Activated CD4-positive, alpha-beta T cell treated with anti-CD3 and anti-CD28 coated beads for 24 hours (primary cell): ENCODE measurements around the gene TRAF1.
A peak's percentile ranks its signal among the peaks of the same experiment; 100 is the strongest.

ENCODE experiments used
- DNase-seq, 2 donors: peaks; one replicate each; pipeline ENCODE4 v3.0.0-alpha.2; 2020; ENCODE audit warnings: low read depth in 2 of 2

Gene TRAF1

DNA sequence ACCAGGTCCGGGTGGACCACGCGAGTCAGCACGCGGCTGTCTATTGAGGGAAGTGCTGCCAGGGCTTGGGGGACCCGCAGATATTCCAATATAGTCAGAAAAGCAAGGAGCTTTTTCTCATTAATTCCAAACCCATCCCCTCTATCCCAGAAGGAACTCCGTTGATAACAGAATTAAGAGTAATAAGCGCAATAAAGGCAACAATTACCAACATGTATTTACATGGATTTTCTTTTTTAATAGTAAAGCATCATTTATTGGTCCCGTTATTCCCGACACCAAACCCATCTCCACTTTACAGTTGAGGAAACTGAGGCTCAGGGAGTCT lies 57.3 kb downstream of the TRAF1 start:
- no peak for DNase-seq

DNA sequence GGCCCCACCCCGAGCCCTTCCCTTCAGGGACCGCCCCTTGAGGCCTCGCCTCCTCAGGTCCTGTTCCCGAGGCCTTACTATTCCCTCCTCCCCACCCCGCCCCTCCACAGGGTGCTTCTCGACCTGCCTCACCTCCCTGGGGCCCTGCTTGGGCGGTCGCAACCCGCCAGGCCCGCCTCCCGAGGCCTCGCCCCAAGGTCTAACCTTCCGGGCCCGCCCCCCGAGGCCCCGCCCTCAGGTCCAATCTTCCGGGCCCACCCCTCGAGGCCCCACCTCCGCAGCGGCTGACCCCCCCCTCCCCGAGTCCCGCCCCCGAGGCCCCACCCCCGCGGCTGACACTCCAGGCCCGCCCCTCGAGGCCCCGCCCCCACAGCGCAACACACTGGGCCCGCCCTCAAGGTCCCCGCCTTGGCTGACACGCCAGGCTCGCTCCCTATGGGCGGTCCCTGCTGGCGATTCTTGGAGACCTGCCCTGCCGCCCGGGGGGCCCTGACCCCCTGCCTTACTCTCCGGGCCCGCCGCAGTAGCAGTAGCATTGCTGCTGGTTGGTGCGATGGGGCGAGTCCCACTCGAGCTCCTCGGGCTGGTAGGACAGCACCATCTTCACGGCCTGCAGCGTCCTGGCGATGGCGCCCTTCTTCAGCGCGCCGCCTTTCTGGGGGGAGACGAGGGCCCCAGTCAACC lies 57.8 kb downstream of the TRAF1 start:
- DNase-seq = peak; percentile 96 to 97

DNA sequence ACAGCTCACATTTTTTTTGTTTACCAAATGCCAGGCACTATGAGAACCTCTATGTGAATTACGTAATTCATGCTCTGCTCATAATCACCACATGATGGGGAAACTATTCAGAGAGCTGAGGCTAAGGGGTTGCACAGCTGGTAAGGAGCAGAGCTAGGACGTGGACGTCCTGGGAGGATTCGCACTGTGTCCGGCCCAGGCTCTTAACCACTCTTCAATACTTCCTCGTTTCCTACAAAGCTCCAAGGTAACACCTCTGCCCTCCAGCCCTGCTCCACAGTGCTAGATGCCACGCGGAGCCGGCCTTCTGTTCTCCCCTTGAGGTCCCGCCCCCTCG lies 58.3 kb downstream of the TRAF1 start:
- no peak for DNase-seq

DNA sequence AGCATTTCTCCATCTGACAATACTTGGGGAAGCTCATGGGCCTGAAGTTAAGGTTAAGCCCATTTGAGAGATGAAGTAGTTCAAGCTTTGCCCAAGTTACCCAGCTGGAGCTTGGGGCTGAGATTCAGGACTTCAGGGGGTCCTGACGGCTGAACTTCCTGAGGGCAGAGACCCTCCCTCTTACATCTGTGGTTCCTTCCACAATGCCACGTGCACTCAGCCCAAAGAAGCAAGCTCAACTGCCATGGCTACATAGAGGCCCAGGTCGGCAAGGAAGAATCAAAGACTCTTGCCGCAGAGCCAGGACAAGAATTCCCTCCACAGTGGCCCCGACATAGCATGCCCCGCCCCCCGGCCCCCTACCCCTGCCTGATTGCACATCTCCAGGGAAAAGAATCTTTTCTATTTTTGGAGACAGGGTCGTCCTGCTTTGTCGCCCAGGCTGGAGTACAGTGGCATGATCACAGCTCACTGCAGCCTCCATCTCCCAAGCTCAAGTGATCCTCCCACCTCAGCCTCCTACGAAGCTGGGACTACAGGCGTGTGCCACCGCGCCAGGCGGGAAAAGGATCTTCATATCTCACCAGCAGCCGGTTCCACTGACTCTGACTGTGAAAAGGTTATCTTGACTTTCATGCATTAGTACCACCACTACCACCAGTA lies 58.8 kb downstream of the TRAF1 start:
- no peak for DNase-seq

GRCh38 chr9:120866651-120867050 lies 59.9 kb downstream of the TRAF1 start:
- no peak for DNase-seq

GRCh38 chr9:120865809-120866208 lies 60.8 kb downstream of the TRAF1 start:
- DNase-seq = no peak

- no peak for DNase-seq
Measured at GRCh38 chr9:120865176-120865575, 61.4 kb downstream of the TRAF1 start.

GRCh38 chr9:120864719-120865118 lies 61.9 kb downstream of the TRAF1 start:
- no peak for DNase-seq

GRCh38 chr9:120863833-120864232 lies 62.8 kb downstream of the TRAF1 start:
- no peak for DNase-seq

DNA sequence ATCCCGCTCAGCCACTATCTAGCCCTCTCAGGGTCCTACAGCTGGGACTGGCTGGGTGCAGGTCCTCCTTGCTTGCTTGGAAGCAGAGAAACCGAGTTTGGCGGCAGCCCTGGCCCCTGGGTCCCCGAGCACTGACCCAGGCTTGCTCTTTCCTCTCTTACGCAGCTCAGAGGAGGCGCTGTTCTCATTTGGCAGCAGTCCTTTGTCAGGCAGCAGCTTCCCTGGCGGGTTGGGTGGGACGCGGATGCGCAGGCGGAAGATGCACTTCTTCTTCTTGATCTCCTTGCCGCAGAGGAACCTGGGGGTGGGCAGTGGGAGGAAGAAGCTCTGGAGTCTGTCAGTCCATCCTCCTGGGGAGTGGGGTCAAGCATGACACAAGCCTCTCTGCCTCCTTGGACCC lies 64.1 kb downstream of the TRAF1 start:
- DNase-seq = no peak

- no peak for DNase-seq
Measured at GRCh38 chr9:120861935-120862334, 64.7 kb downstream of the TRAF1 start.

GRCh38 chr9:120860083-120860482 lies 66.5 kb downstream of the TRAF1 start:
- DNase-seq = no peak

GRCh38 chr9:120859361-120859760 lies 67.2 kb downstream of the TRAF1 start:
- no peak for DNase-seq

DNA sequence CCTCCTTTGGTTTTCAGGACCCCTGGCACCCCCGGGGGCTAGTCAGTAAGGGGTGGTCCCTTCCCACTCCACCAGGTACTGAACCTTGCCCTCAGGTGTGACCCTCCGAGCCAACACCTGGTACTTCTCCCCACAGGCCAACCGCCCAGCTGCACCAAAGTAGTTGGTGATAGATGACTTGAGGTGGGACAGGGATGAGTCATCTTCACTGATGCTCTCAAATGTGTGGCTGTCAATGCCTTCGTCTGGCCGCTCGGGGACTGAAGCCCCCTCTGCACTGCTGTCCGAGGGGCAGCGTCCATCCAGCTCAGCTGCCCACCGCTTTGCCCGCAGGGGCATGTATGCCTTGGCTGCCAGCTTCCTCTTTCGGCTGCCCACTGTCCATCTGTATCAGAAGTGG lies 68.7 kb downstream of the TRAF1 start:
- DNase-seq = no peak

DNA sequence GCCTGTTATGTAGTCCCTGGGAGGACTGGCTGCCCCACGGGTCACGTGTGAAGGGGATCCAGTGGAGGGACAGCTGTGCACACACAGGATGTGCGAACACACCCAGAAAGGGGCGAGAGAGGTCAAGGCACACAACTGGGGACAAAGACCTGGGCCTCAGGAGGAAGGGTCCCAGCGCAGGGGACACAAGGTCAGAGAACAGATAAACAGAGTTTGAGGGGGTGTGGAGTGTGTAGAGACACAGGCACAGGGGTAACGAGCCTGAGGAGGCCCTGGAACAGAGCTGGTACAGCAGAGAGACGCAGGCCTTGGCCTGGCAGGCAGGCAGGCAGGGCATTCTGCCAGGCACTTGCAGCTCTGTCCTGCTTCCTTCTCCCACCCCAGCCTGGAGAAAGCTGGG lies 69.1 kb downstream of the TRAF1 start:
- no peak for DNase-seq

DNA sequence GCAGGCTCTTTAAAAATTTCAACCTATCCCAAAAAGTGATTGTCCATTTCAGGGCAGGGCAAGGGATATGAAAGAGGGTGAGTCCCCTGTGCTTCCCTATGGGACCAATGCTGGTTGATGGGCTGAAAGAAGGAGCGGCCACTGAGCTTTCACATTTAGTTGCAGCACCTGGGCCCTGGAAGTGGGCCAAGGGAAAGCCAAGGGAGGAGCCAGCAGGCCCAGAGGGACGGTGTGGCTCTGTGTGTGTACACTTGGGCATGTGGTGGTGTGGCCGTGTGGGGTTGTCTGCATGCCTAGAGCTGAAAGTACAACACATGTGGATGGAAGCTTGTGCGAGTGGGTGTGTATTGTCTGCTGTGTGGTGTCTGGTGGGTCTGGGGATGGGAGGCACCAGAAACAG lies 69.9 kb downstream of the TRAF1 start:
- DNase-seq = no peak

DNA sequence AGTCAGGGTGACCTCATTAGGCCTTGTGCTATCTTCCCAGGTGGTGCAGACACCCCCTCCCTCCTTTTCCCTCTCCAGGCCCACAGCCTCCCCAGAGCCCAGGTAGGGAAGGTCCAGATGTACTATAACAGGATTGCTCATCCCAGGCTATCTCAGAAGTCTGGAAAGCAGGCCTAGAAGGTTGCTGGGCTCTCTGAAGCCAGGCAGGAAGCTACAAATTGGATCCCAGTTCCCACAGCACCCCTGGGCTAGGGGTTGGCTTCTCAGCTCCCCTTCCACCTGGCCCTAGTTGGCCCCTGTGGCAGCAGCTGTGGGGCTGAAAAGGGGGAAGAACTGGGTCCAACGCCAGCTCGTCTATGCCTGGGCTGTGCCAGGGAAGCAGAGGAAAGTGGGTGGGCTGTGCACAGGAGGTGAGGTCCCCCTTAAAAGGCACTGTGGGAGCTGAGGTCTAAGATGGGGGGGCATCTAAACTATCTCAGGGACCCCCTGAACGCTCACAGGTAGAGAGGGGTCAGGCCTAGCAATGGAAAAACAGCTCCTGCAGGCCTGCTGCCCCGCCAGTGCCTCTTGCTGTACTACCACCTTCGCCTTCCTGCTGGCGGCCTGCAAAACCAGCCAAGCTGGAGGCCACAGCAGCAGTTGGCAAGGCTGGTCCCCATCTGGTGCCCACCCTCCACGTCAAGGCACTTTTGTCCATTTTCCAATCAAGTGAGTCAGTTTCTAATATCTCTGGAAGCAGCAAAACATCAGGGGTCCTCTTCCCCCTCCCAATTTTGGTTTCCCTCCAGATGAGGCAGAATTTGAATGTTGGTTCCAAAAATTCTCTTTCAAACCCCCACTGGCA lies 70.5 kb downstream of the TRAF1 start:
- DNase-seq = no peak

DNA sequence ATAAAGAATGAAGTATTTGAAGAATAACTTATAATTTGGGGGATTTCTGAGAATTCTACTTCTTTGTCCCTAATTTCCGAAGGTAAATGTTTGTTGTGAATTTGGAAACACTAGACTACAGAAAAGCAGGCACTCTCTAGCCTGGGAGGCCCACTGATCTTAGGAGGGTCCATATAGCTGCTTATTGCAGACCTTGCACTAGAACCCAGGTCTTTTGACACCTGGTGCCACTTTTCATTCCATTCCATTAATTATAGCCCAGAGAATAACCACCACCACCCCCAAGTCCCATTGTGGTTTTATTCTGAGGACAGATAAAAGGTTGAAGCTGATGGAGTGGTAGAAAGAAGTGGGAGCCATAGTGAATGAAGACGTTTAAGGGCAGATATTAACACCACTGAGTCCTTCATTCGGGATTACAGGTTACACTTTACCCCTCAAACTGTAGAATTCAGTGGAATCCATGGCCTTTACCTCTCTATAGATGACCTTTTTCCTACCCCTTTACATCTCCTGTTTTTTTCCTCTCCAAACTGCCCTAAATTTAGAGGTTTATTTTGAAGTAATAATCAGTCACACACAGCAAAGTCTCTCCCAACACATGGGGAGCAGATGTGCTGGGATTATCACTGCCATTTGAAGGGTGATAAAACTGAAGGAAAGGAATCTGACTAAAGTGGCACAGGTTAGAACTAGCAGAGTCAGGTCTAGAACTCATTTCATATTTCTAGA lies 71.8 kb downstream of the TRAF1 start:
- DNase-seq = no peak

DNA sequence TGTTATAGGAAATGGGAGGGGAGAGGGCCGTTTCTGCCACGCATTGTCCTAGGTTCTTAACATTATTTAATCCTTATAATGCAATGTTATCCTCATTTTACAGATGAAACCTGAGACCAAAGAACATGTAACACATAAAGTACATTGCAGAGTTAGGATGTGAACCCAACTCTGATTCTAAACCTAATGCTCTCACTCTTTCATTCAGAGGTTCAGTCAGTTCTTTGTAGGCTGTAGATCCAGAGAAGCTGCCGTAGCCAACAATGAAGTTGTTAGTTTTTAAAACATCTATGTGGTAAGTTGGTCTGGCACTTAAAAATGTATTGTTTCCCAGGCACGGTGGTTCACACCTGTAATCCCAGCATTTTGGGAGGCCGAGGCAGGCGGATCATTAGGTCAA lies 73.4 kb downstream of the TRAF1 start:
- DNase-seq = no peak
